HG03558 (cell line): ENCODE results near the gene DISC1.

Source experiments
- ATAC-seq: cut with Tn5 transposase; IDR thresholded peaks from one replicate; pipeline ENCODE4 v1.9.1; 2021; ENCODE audit warnings: moderate number of reproducible peaks; ENCODE audit not compliant: unreplicated experiment; ENCODE audit errors: extremely low read depth

DISC1 gene

GRCh38 chr1:231693361-231694074, 66.9 kb downstream of the DISC1 start:
- no peak for ATAC-seq

- no peak for ATAC-seq
These were observed 67.5 kb downstream of the DISC1 start for GRCh38 chr1:231694075-231694431.

DNA sequence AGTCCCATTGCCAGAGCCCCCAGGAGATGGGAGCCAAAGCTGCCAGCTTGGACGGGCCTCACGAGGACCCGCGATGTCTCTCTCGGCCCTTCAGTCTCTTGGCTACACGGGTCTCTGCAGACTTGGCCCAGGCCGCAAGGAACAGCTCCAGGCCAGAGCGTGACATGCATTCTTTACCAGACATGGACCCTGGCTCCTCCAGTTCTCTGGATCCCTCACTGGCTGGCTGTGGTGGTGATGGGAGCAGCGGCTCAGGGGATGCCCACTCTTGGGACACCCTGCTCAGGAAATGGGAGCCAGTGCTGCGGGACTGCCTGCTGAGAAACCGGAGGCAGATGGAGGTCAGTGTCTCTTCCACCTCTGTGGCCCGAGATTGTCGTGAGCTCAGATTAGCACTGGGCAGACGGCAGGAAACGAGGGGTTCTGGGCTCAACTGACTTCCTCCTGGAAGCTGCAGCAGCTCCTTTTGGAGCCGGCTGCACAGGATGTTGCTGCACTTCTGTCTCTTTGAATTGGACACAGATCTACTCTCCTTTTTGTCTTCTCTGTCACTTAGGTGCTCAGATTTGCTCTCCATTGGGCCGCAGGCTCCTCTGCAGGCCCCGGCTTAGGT, 68.0 kb downstream of the DISC1 start:
- no peak for ATAC-seq

GRCh38 chr1:231695439-231696255, 69.1 kb downstream of the DISC1 start:
- ATAC-seq: no peak

DNA sequence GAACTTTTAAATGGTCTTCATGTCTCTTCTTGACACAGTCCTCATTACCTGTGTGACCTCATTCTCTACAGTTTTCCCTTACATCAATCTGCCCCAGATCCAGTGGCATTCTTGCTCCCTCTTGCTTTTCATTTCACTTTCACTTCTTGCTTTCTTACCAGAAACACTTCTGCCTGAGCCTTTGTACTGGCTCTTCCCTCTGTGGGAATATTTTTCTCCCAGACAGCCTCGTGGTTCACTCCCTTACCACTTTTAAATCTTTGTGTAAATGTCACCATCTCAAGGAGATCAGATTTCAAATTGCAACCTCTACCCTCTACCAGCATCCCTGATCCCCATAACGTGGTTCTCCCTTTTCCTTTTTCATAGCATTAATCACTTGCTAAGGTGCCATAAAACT, 73.2 kb downstream of the DISC1 start:
- ATAC-seq: no peak

GRCh38 chr1:231701306-231701705, 74.7 kb downstream of the DISC1 start:
- no peak for ATAC-seq

DNA sequence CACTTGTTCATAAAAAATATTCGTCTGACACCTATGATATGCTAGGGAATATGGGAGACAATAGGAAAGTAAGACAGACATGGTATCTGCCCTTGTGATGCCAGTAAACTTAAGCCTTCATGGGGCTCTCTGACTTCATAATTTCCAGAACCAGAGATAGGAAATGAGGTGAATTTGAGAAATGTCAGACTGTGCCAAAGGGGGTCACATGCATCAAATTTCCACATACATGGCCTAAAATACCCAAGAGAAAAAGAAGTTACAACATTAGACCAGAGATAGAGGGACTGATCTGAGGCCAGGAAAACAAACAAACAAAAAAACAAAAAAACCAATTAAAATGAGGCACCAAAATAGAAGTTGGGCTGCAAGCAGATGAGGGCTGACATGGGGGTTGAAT, 75.7 kb downstream of the DISC1 start:
- no peak for ATAC-seq

- ATAC-seq: no peak
These were observed 76.2 kb downstream of the DISC1 start for GRCh38 chr1:231702804-231703203.

DNA sequence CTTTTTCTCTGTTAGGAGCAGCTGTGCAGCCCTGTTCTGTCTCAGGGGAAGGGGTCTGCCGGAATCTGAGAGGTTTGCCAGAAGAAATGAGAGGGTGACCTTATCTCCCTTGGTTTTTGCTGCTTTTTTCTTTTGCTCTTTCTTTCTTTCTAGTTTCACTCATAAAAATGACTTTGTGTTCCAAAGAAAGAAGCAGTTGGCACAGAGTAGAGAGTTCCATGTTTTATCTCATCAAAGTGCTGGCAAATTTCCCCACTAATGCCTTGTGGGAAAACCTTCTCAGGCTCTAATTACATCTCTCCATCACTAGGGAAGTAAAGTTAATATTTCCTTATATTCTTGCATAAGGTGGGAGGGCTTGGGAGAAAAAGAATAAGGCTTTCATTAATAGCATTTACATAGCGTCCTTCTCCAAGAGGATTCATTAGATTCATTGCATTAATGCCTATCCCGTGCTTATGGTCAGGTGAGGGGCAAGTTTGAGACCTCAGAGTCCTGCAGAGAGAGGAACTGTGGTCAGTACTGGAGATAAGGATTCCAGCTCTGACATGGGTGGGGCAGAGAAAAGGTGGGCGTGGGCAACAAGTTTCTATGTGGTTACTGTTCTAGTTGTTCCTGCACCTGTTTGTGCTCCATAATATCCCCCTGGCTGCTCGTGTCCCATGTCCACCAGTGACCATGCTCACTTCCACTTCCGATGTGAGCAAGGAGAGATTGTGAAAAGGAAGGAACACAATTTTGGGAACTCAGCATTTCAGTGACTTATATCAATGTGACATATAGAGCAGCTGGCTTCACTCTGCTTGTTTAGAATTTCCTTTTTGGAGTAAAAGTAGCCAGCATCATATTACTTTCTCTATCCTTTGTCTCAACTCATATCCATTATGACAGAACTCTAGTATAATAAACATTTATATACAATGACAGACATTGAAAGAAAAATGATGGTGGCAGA, 79.5 kb downstream of the DISC1 start:
- ATAC-seq: no peak

- no peak for ATAC-seq
These were observed 80.3 kb downstream of the DISC1 start for GRCh38 chr1:231706934-231707333.

GRCh38 chr1:231707407-231707806, 80.8 kb downstream of the DISC1 start:
- no peak for ATAC-seq

DNA sequence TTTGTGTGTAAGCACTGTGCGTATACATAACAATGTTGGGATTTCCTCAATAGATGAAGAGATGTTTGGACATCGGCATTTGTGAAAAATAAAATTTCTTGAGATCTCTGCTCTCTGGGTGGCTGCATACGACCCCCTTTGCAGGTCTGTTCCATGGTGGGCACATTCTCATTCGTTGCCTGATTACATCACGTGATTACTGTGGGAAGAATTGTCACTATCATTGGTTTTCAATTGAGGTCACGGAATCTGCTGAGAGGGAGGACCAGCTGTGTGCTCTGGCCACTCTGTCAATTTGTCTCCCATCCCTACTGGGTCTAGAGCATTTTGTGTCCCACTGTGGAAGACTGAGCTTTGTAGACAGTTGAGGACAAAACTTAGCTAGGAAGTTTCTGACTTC, 81.8 kb downstream of the DISC1 start:
- no peak for ATAC-seq

DNA sequence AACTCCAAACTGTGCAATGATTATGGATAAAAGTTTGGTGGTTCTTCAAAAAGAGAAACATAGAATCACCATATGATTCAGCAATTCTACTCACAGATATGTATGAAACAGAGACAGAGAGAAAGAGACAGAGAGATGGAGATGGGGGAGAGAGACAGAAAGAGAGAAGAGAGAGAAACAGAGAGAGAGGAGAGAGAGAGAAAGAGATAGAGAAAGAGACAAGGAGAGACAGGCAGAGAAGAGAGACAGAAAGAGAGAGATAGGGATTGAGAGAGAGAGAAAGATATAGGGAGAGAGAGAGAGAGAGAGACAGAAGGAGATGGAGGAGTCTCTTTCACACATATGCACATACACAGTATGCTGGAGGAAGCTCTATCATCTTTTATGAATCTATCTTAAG, 87.8 kb downstream of the DISC1 start:
- ATAC-seq: no peak

DNA sequence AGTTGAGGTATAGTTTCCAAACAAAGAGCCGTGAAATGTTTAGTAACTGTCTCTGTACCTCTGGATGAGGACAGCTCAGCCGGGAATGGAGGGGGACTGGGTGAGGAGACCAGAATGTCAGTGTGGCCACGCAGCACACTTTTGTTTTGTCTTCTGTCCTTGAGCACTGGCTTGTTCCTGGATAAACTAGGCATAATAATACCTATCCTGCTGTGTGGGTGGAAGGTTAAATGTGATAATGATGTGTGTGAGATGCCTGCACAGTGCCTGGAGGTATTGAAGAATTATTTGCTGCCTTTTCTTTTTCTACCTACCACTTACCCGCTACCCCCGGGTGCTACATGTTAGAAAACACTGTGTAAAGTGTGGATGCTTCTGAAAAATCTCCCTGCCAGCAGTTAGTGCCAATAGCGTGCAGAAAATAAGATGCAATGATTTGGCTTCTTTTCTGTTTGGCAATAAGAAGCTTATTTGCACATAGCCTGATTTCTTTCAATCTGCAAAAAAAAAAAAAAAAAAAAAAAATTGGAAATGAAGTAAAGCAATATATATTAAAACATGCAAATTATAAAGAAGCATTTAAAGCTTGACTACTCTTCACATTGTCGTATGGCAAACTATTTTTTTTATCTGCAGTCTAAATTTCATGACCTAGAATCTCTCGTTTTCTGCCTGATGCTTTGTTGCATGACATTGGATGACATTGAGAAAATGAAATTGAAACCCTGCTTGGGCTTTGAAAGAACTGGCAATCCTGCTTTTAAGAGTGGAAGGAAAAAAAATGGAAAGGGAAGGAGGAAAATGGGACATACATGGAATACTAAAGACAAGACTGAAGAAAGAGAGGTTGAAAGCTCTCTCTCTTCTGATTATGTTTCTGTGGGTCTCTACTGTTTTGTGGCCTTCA, 89.5 kb downstream of the DISC1 start:
- ATAC-seq: no peak

- ATAC-seq: no peak
These were observed 90.3 kb downstream of the DISC1 start for GRCh38 chr1:231716879-231717278.

GRCh38 chr1:231719485-231720183, 93.0 kb downstream of the DISC1 start:
- ATAC-seq: no peak

DNA sequence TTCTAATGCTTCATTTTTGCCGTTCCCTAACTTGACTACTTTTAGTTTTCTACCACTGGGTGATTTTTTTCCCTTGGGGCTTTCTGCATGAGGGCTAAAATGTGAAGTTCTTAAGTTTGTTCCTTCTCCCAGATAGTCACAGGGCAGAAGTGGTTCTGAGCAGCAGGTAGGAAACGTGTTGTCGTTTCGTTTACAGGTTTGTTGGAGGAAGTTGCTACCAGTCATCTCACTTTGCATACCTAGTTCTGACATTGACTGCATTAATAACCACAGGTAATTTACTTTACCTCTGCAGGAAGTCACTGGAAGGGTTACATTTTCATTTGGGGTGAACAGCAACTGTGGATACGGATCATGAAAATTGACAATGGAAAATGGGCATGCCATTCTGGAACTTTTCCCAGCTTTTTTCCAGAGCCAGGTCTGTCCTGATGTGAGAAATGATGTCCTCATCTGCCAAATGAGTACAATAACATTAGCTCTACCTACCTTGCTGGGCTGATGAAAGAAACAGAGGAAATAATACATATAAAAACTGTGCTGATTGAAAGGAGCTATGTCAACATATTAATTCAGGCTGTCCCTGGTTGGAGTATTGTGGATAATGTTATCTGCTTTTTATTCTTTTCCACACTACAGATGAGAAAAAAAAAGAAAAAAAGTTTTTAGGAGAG, 94.2 kb downstream of the DISC1 start:
- no peak for ATAC-seq

GRCh38 chr1:231721436-231721835, 94.8 kb downstream of the DISC1 start:
- no peak for ATAC-seq
